OCI-LY7 (cell line): ENCODE data around the gene NUP205. TPM values are rescaled to one million over a fixed set of nuclear protein-coding genes. Genes with fewer than 3 reads are reported as not detected.

ENCODE experiments used
- BruUV-seq: library from RNA; stranded (reverse); fragments of 400-500 nt; replicated peaks from 2 replicates; lab custom pipeline; 2021; lab: Mats Ljungman, UMichigan
- CTCF ChIA-PET: fragments of 300-600 bp; sonication (Branson Sonifier 250); formaldehyde crosslinking; loops from one replicate; lab custom pipeline; 2022; ENCODE audit warnings: antibody characterized with exemption; ENCODE audit not compliant: unreplicated experiment; lab: Charles Lee
- POLR2A ChIA-PET: fragments of 300-600 bp; sonication (Branson Sonifier 250); formaldehyde crosslinking; loops from one replicate; lab custom pipeline; 2022; ENCODE audit warnings: antibody characterized with exemption; lab: Charles Lee
- DNase-seq: peaks from one replicate; pipeline ENCODE4 v3.0.0-alpha.2; 2015; ENCODE audit warnings: low spot score
- H2AFZ ChIP-seq: fragments of 200-600 bp; sonication (generic), shearing (Covaris generic); 2 replicates; pipeline ENCODE4 v1.6.1; 2014; ENCODE audit warnings: mild to moderate bottlenecking, antibody characterized with exemption, low read length, moderate library complexity
- H3K27ac ChIP-seq: fragments of 200-600 bp; sonication (generic); 2 replicates; pipeline ENCODE4 v1.5.1; 2014; ENCODE audit warnings: mixed run types, low read depth, mild to moderate bottlenecking, moderate library complexity, low read length, inconsistent platforms; ENCODE audit not compliant: poor library complexity, severe bottlenecking
- H3K36me3 ChIP-seq: fragments of 200-600 bp; sonication (generic); 2 replicates; pipeline ENCODE4 v1.6.1; 2014; ENCODE audit warnings: mild to moderate bottlenecking, antibody characterized with exemption, low read length, moderate library complexity, mixed read lengths; ENCODE audit not compliant: insufficient read depth
- H3K4me1 ChIP-seq: fragments of 200-600 bp; sonication (generic); 2 replicates; pipeline ENCODE4 v1.5.1; 2014; ENCODE audit warnings: mild to moderate bottlenecking, low read length; ENCODE audit not compliant: insufficient read depth, poor library complexity, severe bottlenecking
- H3K4me2 ChIP-seq: fragments of 200-600 bp; sonication (generic); 2 replicates; pipeline ENCODE4 v1.6.1; 2014; ENCODE audit warnings: mild to moderate bottlenecking, low read length
- H3K4me3 ChIP-seq: fragments of 200-600 bp; sonication (generic); 2 replicates; pipeline ENCODE4 v1.5.1; 2014; ENCODE audit warnings: mild to moderate bottlenecking, low read depth, low read length; ENCODE audit not compliant: poor library complexity, severe bottlenecking
- H3K79me2 ChIP-seq: fragments of 200-600 bp; sonication (generic); 2 replicates; pipeline ENCODE4 v1.6.1; 2016; ENCODE audit warnings: low read depth, mild to moderate bottlenecking, low read length, moderate library complexity, mixed read lengths; ENCODE audit not compliant: insufficient read depth
- H3K9me2 ChIP-seq: fragments of 200-600 bp; sonication (generic); 2 replicates; pipeline ENCODE4 v1.6.1; 2016; ENCODE audit warnings: mild to moderate bottlenecking, low read length, mixed read lengths; ENCODE audit not compliant: insufficient read depth
- H3K9me3 ChIP-seq: fragments of 200-600 bp; sonication (generic); 2 replicates; pipeline ENCODE4 v1.6.1; 2014; ENCODE audit warnings: mild to moderate bottlenecking, mixed run types, low read length, mixed read lengths
- H4K20me1 ChIP-seq: fragments of 200-600 bp; sonication (generic); 2 replicates; pipeline ENCODE4 v1.6.1; 2014; ENCODE audit warnings: mild to moderate bottlenecking, antibody characterized with exemption, low read length, moderate library complexity, mixed read lengths; ENCODE audit not compliant: insufficient read depth
- EZH2phosphoT487 ChIP-seq: fragments of 200-600 bp; sonication (generic); IDR thresholded peaks from 2 replicates; pipeline ENCODE4 v1.6.1; 2018; ENCODE audit warnings: low read depth, borderline replicate concordance, mild to moderate bottlenecking, mixed run types, antibody characterized with exemption, low read length, moderate library complexity, mixed read lengths
- intact Hi-C: fragments of 100-400 bp; cut with micrococcal nuclease; formaldehyde crosslinking; loops from one replicate; pipeline ENCODE4 v1.10.0; 2022; ENCODE audit not compliant: unreplicated experiment
- total RNA-seq, 2 experiments: library from RNA; depleted of rRNA in 1 of 2; stranded (reverse); fragments of >200 nt in 1 of 2; shearing (Covaris generic) in 1 of 2; gene quantifications; 2 replicates each; pipeline ENCODE4 v1.2.3, GENCODE V29; 2014 to 2022
- TF ChIP-seq, protein P1 (sequence below): fragments of 200-600 bp; sonication (generic); conservative IDR thresholded peaks from 2 replicates; pipeline ENCODE4 v1.5.1; 2014; ENCODE audit warnings: mild to moderate bottlenecking, antibody characterized with exemption, low read length, moderate library complexity, mixed read lengths

NUP205 gene
- total RNA-seq, 2 experiments from 2014 or later = 115 to 132 TPM

DNA sequence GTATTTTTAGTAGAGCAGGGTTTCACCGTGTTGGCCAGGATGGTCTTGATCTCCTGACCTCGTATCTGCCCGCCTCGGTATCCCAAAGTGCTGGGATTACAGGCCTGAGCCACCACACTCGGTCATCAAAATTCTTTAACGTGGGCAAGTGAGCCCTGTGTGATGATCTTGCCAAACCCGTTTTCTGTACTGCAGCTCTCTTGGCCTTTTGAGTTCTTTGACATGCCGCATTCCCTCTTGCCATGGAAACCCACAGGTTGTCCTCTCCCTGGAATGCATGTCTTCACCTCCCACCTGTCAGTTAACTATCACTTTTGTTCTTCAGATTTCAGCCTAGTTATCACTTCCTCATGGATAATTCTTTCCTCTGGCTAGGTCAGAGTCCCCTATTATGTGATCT, 5.0 kb downstream of the NUP205 start:
- intact Hi-C loops = loop anchor here (10.0 kb wide), 1 partner anchor 412 kb away; the partner anchor contains the start of gene MTPN
- TF ChIP-seq, protein P1, sequence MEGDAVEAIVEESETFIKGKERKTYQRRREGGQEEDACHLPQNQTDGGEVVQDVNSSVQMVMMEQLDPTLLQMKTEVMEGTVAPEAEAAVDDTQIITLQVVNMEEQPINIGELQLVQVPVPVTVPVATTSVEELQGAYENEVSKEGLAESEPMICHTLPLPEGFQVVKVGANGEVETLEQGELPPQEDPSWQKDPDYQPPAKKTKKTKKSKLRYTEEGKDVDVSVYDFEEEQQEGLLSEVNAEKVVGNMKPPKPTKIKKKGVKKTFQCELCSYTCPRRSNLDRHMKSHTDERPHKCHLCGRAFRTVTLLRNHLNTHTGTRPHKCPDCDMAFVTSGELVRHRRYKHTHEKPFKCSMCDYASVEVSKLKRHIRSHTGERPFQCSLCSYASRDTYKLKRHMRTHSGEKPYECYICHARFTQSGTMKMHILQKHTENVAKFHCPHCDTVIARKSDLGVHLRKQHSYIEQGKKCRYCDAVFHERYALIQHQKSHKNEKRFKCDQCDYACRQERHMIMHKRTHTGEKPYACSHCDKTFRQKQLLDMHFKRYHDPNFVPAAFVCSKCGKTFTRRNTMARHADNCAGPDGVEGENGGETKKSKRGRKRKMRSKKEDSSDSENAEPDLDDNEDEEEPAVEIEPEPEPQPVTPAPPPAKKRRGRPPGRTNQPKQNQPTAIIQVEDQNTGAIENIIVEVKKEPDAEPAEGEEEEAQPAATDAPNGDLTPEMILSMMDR = no peak
- no peak for TF ChIP-seq EZH2phosphoT487
- CTCF ChIA-PET = no interaction called here
- Histone ChIP-seq H3K4me3 (no peak overlapping the region), H3K9me2 (no peaks in the 10 kb centered on the region), H3K36me3 (peaks cover 76% of the 10 kb centered on the region), H2AFZ (no peak overlapping the region), H4K20me1 (peaks cover 6% of the 10 kb centered on the region), H3K27ac (no peak overlapping the region), H3K79me2 (peaks cover 99% of the 10 kb centered on the region), H3K9me3 (no peaks in the 10 kb centered on the region), H3K4me2 (no peak overlapping the region), H3K4me1 (peaks cover 15% of the 10 kb centered on the region)
- BruUV-seq = no TSS peak
- POLR2A ChIA-PET = no interaction called here
- DNase-seq = no peak

DNA sequence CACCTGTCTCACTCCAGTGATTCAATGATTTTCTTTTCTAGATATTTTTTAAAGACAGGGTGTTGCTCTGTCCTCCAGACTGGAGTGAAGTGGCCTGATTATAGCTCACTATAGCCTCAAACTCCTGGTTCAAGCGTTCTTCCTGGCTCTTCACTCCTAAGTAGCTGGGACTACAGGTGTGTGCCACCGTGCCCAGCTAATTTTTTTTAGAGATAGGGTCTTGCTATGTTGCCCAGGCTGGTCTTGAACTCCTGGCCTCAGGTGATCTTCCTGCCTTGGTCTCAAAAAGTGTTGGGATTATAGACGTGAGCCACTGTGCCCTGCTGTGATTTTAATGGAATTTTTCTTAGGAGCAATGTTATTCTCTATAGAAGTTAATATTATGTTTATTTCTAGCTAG, 14.1 kb downstream of the NUP205 start:
- ChIA-PET CTCF (no interaction called here), POLR2A (interaction anchor here (0.7 to 1.0 kb wide), 3 partner anchors 12 to 89 kb away, joined by 3 read pairs; no protein-coding TSS in a partner anchor)
- intact Hi-C loops = no loop called here
- Histone ChIP-seq H3K9me3 (peaks cover 26% of the 10 kb centered on the region; the same call in 1 of the 2 replicates), H2AFZ (no peak overlapping the region), H4K20me1 (no peaks in the 10 kb centered on the region), H3K4me1 (peaks cover 26% of the 10 kb centered on the region), H3K79me2 (peaks cover 71% of the 10 kb centered on the region), H3K9me2 (no peaks in the 10 kb centered on the region), H3K27ac (no peak overlapping the region), H3K4me2 (no peak overlapping the region), H3K4me3 (no peak overlapping the region), H3K36me3 (peaks cover 91% of the 10 kb centered on the region)
- no TSS peak for BruUV-seq
- no peak for TF ChIP-seq EZH2phosphoT487
- TF ChIP-seq, protein P1 = no peak
- DNase-seq = no peak

DNA sequence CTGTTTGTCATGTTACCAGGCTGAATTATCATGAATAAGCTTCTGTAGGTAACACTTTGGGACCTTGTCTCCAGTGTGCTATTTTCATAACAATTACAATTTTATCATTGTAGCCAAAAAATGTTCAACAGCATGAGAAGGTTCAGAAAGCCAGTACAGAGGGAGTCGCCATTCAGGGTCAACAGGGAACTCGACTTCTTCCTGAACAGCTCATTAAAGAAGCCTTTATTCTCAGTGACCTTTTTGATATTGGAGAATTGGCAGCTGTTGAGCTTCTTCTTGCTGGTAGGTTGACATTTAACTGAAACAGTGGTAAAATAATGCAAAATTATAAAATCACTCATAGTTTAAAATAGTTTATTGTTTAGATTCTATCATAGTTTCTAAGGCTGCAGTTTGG, 15.8 kb downstream of the NUP205 start:
- TF ChIP-seq, protein P1 = no peak
- H2AFZ ChIP-seq = no peak overlapping the region
- no peak for DNase-seq
- ChIA-PET POLR2A (interaction anchor here (0.6 to 0.7 kb wide), 3 partner anchors 24 to 88 kb away, joined by 3 to 5 read pairs (median 3); no protein-coding TSS in a partner anchor), CTCF (no interaction called here)
- BruUV-seq = no TSS peak
- H3K4me1 ChIP-seq = peaks cover 26% of the 10 kb centered on the region
- H3K79me2 ChIP-seq = peaks cover 56% of the 10 kb centered on the region
- no peaks in the 10 kb centered on the region for H3K9me2 ChIP-seq
- peaks cover 26% of the 10 kb centered on the region; the same call in 1 of the 2 replicates for H3K9me3 ChIP-seq
- intact Hi-C loops = no loop called here
- 0 out of 2 replicates have a peak overlapping the region, but pooled peaks have one; percentile 1 for H3K4me2 ChIP-seq
- H3K27ac ChIP-seq = peak overlapping the region; percentile 13
- peaks cover 1% of the 10 kb centered on the region; the same call in 1 of the 2 replicates for H4K20me1 ChIP-seq
- H3K4me3 ChIP-seq = no peak overlapping the region
- peaks cover 93% of the 10 kb centered on the region for H3K36me3 ChIP-seq
